HG03196 (cell line): ENCODE results near the gene AP3D1.
A peak's percentile ranks its signal among the peaks of the same experiment; 100 is the strongest.

Experiments used
- ATAC-seq: cut with Tn5 transposase; IDR thresholded peaks from one replicate; pipeline ENCODE4 v1.9.1; 2021; ENCODE audit not compliant: unreplicated experiment

AP3D1 gene

GRCh38 chr19:2070436-2070827 is 80.9 kb downstream of the AP3D1 start:
- ATAC-seq, result no peak

GRCh38 chr19:2064788-2065524 is 86.4 kb downstream of the AP3D1 start:
- no peak for ATAC-seq

GRCh38 chr19:2064395-2064787 is 87.0 kb downstream of the AP3D1 start:
- ATAC-seq, result no peak

GRCh38 chr19:2063824-2064223 is 87.5 kb downstream of the AP3D1 start:
- no peak for ATAC-seq

- no peak for ATAC-seq
Observed at GRCh38 chr19:2062770-2063169, 88.6 kb downstream of the AP3D1 start.

GRCh38 chr19:2062389-2062729 is 89.0 kb downstream of the AP3D1 start:
- ATAC-seq, result no peak

GRCh38 chr19:2061495-2062388 is 89.6 kb downstream of the AP3D1 start:
- peak; percentile 77 for ATAC-seq

GRCh38 chr19:2060884-2061494 is 90.4 kb downstream of the AP3D1 start:
- peak; percentile 25 for ATAC-seq

GRCh38 chr19:2059422-2060201 is 91.8 kb downstream of the AP3D1 start:
- no peak for ATAC-seq

- no peak for ATAC-seq
Observed at GRCh38 chr19:2058570-2059421, 92.6 kb downstream of the AP3D1 start.

- no peak for ATAC-seq
Observed at GRCh38 chr19:2057484-2058469, 93.6 kb downstream of the AP3D1 start.

GRCh38 chr19:2056837-2057192 is 94.6 kb downstream of the AP3D1 start:
- no peak for ATAC-seq

- ATAC-seq, result no peak
Observed at GRCh38 chr19:2055931-2056836, 95.2 kb downstream of the AP3D1 start.

- ATAC-seq, result no peak
Observed at GRCh38 chr19:2054763-2055162, 96.6 kb downstream of the AP3D1 start.

GRCh38 chr19:2053601-2054389 is 97.6 kb downstream of the AP3D1 start:
- no peak for ATAC-seq

GRCh38 chr19:2051773-2052704 is 99.3 kb downstream of the AP3D1 start:
- no peak for ATAC-seq
